HUES48 (cell line): ENCODE results near the gene KCNAB2.

ENCODE experiments used
- H3K27ac ChIP-seq: one replicate; pipeline ENCODE4 v1.7.0; 2013; ENCODE audit warnings: low read depth, low read length, inconsistent platforms
- H3K27me3 ChIP-seq: 2 replicates; pipeline ENCODE4 v1.6.1; 2013; ENCODE audit warnings: mild to moderate bottlenecking, low read length; ENCODE audit not compliant: control insufficient read depth, insufficient read depth
- H3K36me3 ChIP-seq: 2 replicates; pipeline ENCODE4 v1.6.1; 2013; ENCODE audit warnings: low read length; ENCODE audit not compliant: control insufficient read depth, insufficient read depth
- H3K4me1 ChIP-seq: 2 replicates; pipeline ENCODE4 v1.6.1; 2013; ENCODE audit warnings: mild to moderate bottlenecking, low read length; ENCODE audit not compliant: control insufficient read depth, insufficient read depth
- H3K4me3 ChIP-seq: 2 replicates; pipeline ENCODE4 v1.5.1; 2013; ENCODE audit warnings: mild to moderate bottlenecking, low read depth, low read length
- H3K9ac ChIP-seq: 2 replicates; pipeline ENCODE4 v1.6.1; 2013; ENCODE audit warnings: mild to moderate bottlenecking, low read depth, low read length, moderate library complexity
- H3K9me3 ChIP-seq: 2 replicates; pipeline ENCODE4 v1.6.1; 2013; ENCODE audit warnings: low read length; ENCODE audit not compliant: control insufficient read depth, insufficient read depth

Gene KCNAB2

GRCh38 chr1:6099787-6100765 lies 54.4 kb downstream of the KCNAB2 start:
- Histone ChIP-seq H3K9ac (no peak overlapping the region), H3K36me3 (no peaks in the 10 kb centered on the region), H3K27me3 (no peaks in the 10 kb centered on the region), H3K4me1 (no peaks in the 10 kb centered on the region), H3K9me3 (no peaks in the 10 kb centered on the region), H3K27ac (no peak overlapping the region), H3K4me3 (no peak overlapping the region)

DNA sequence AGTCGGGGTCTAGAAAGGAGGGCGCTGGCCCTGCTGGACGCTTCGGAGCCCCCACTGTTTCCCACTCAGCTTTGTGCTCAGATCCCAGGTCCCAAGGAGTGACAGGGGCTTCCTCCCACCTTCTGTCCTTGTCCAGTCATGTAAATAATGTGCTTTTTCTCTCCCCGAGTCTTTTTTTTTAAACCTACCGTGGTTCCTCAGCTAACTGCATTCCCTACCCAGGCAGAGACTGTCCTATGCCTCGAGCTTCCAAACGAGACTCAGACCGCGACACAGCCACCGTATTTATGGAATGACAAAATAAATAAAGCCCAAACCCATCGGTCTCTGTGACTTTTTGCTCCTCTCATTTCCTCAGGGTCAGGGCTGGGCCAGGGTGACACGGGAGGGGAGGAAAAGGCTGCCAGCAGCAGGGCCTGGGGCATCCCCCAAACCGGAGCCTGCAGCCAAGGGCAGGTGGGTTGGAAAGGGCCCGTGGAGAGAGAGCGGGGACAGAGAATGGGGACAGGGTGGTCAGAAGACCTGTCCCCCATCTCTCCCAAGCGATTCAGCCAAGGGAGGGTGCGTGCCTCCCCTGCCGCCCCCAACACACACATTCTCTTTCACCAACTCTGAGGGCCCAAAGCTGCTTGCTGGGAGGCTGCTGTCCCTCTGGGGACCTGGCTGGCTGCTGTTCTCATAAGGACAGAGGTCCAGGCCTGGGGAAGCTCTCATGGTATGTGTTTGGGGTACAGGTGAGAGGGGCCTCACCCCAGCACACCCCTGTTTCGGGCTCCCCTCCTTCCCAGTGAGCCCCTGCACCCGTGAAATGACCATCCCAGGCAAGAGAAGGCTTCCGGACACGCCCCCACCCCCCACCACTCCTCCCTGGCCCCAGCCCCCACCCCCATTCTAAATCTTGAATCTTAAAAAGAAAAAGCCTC lies 55.4 kb downstream of the KCNAB2 start:
- no peaks in the 10 kb centered on the region for H3K36me3 ChIP-seq
- H3K4me1 ChIP-seq = no peaks in the 10 kb centered on the region
- no peak overlapping the region for H3K27ac ChIP-seq
- no peak overlapping the region for H3K9ac ChIP-seq
- H3K27me3 ChIP-seq = no peaks in the 10 kb centered on the region
- no peak overlapping the region for H3K4me3 ChIP-seq
- no peaks in the 10 kb centered on the region for H3K9me3 ChIP-seq

DNA sequence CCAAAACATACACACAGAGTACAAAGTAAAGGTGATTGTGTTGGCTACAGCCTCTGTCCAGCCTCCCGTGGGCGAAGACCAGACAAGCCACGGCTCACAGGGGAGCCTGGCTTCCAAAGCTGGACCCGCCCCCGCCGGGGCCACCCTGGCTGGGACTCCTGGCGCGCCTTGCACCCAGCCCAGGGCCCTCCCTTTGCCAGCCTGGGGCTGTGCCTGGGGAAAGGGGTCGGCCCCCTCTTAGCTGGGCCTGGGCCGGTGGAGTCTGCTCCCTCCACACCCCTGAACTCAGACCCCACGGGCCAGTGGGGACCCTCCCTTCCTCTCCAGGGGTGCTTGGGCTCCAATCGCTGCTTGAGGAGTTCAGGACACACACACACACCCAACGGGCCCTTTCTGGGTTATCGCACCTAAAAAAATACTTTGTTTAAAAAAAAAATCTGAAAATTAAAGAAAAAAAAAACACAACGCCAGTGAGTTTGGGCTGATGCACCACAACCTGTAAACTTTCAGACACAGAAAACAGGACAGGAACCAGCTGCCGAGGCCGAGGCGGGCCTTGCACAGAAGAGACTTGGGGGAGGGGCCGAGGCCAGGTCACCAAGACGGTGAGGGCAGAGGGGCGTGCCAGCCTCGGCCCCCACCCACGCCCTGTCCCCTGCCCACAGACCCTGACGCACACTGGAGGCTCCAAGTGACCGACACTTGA lies 56.3 kb downstream of the KCNAB2 start:
- Histone ChIP-seq H3K27ac (no peak overlapping the region), H3K27me3 (no peaks in the 10 kb centered on the region), H3K4me3 (no peak overlapping the region), H3K9me3 (no peaks in the 10 kb centered on the region), H3K9ac (no peak overlapping the region), H3K4me1 (no peaks in the 10 kb centered on the region), H3K36me3 (no peaks in the 10 kb centered on the region)

GRCh38 chr1:6102532-6102845 lies 56.8 kb downstream of the KCNAB2 start:
- Histone ChIP-seq H3K9ac (no peak overlapping the region), H3K27me3 (no peaks in the 10 kb centered on the region), H3K4me3 (no peak overlapping the region), H3K36me3 (no peaks in the 10 kb centered on the region), H3K4me1 (no peaks in the 10 kb centered on the region), H3K9me3 (no peaks in the 10 kb centered on the region), H3K27ac (no peak overlapping the region)

DNA sequence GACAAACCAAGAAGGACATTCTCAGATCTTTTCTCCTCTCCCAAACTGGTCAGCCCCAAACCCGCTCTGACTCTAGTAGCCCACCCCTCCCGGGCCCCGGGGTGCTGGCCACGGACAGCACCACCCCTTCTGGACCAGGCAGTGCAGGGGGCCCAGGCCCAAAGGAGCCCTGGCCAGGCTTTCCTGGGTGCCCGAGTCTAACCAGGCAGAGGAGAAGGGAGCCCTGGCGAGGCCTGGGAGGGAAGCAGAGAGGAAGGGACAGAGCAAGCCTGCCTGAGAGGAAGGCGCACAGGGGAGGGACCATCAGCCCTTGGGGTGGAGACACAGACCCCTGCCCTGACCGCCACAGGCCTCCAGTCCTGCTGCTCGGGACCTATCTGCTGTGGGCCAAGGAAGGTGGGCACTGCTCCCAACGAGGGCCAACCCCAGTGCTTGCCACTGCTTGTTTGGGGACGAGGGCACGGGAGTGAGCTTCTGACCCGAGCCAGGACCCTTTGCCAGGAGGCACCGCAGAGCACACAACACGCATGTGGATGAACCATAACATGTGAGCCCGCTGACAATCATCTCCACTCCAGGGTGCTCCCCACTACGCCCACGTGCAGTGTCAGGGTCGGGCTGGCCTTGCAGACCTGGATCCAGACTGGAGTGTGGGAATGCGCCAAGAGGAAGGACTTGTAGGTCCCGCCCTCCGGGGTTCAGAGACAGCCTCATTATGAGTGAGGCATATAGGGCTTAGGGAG lies 57.6 kb downstream of the KCNAB2 start:
- Histone ChIP-seq H3K4me1 (no peaks in the 10 kb centered on the region), H3K36me3 (no peaks in the 10 kb centered on the region), H3K27ac (no peak overlapping the region), H3K4me3 (no peak overlapping the region), H3K27me3 (no peaks in the 10 kb centered on the region), H3K9ac (no peak overlapping the region), H3K9me3 (no peaks in the 10 kb centered on the region)

DNA sequence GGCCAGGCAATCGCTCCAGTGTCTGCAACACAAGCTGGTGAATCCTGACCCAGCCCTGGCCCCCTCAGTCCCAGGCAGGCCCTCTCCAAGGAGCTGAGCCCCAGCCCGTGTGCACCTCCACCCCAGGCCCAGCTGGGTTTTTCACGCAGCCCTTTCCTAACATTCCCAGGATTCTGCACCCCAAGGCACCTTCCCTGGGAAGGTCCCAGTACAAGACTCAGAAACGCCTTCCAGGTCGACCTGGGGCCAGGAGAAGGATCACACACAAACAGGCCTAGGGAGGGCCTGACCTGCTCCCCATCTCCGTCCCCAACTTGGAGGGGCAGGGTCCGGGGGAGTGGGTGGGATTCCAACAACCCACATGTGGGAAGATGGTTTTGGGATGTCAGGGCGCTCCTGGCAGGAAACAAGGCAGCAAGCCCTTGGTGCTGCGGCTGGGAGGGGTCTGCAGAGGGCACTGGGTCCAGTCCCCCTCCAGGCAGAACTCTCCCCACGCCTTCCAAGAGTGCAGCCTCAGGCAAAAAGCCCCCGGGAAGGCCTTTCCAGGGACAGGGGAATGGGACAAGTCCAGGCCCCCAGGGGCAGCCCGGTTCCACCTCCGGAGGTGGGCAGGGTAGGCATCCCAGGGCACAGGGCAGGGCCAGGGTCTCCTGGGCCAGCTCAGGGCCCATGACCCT lies 58.3 kb downstream of the KCNAB2 start:
- no peaks in the 10 kb centered on the region for H3K4me1 ChIP-seq
- no peaks in the 10 kb centered on the region for H3K9me3 ChIP-seq
- no peaks in the 10 kb centered on the region for H3K27me3 ChIP-seq
- no peaks in the 10 kb centered on the region for H3K36me3 ChIP-seq
- H3K4me3 ChIP-seq = no peak overlapping the region
- no peak overlapping the region for H3K9ac ChIP-seq
- H3K27ac ChIP-seq = no peak overlapping the region

- no peaks in the 10 kb centered on the region for H3K9me3 ChIP-seq
- no peak overlapping the region for H3K4me3 ChIP-seq
- no peaks in the 10 kb centered on the region for H3K4me1 ChIP-seq
- no peaks in the 10 kb centered on the region for H3K36me3 ChIP-seq
- H3K9ac ChIP-seq = no peak overlapping the region
- no peak overlapping the region for H3K27ac ChIP-seq
- H3K27me3 ChIP-seq = no peaks in the 10 kb centered on the region
Measured at GRCh38 chr1:6104631-6105030, 58.9 kb downstream of the KCNAB2 start.

DNA sequence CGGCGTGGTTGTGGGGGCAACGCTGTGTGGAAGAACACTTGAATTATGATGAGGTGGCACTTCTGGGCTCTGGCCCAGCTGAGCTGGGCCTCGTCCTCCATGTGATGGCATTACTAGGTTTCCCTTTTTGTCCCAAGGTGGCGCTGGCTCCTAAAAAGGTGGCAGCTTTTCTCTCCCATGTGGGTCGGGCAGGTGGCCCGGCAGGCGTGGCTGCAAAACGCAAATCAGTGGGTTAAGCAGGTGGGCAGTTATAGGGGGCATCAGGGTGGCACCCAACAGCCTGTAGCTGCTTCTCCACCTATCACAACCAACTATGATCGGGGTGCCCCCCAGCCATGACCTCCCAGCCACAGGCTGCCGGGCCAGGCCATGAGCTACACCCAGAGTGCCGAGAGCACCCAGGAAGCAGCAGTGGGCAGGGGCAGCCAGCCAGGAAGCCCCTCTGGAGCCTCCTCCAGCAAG lies 59.6 kb downstream of the KCNAB2 start:
- H3K4me3 ChIP-seq = no peak overlapping the region
- no peaks in the 10 kb centered on the region for H3K9me3 ChIP-seq
- H3K27me3 ChIP-seq = no peaks in the 10 kb centered on the region
- H3K36me3 ChIP-seq = no peaks in the 10 kb centered on the region
- H3K4me1 ChIP-seq = no peaks in the 10 kb centered on the region
- no peak overlapping the region for H3K9ac ChIP-seq
- no peak overlapping the region for H3K27ac ChIP-seq

- Histone ChIP-seq H3K36me3 (no peaks in the 10 kb centered on the region), H3K9me3 (no peaks in the 10 kb centered on the region), H3K4me1 (no peaks in the 10 kb centered on the region), H3K27ac (no peak overlapping the region), H3K27me3 (no peaks in the 10 kb centered on the region), H3K4me3 (no peak overlapping the region), H3K9ac (no peak overlapping the region)
Measured at GRCh38 chr1:6105763-6106162, 60.1 kb downstream of the KCNAB2 start.

GRCh38 chr1:6106321-6106731 lies 60.6 kb downstream of the KCNAB2 start:
- Histone ChIP-seq H3K9ac (no peak overlapping the region), H3K27me3 (no peaks in the 10 kb centered on the region), H3K36me3 (no peaks in the 10 kb centered on the region), H3K4me1 (no peaks in the 10 kb centered on the region), H3K27ac (no peak overlapping the region), H3K9me3 (no peaks in the 10 kb centered on the region), H3K4me3 (no peak overlapping the region)
